Stomach (tissue), 9 donors: ENCODE data around the gene KRTDAP. TPM values are rescaled to one million over a fixed set of nuclear protein-coding genes. Genes with fewer than 3 reads are reported as not detected.

Experiments used
- DNase-seq, 2 donors: peaks; one replicate each; pipeline versions ENCODE4 v3.0.0 to v3.0.0-alpha.2; 2013 to 2019
- H3K27ac ChIP-seq, 5 donors: fragments of 200-600 bp in 4 of 5; sonication (generic) in 4 of 5; one replicate each; pipeline ENCODE4 v1.5.1; 2013 to 2019; ENCODE audit warnings: mild to moderate bottlenecking in 1 of 5, moderate library complexity in 1 of 5
- H3K27me3 ChIP-seq, 3 donors: fragments of 200-600 bp; sonication (generic); one replicate each; pipeline ENCODE4 v1.5.1; 2017 to 2019; ENCODE audit warnings: mixed run types in 1 of 3
- H3K36me3 ChIP-seq, 4 donors: fragments of 200-600 bp; sonication (generic); 1 replicate in 3 of 4; 2 replicates in 1 of 4; pipeline ENCODE4 v1.5.1; 2016 to 2019
- H3K4me1 ChIP-seq, 4 donors: fragments of 200-600 bp; sonication (generic); one replicate each; pipeline ENCODE4 v1.5.1; 2016 to 2019
- H3K4me3 ChIP-seq, 4 donors: fragments of 200-600 bp; sonication (generic) in 3 of 4; one replicate each; pipeline ENCODE4 v1.5.1; 2016 to 2019; ENCODE audit warnings: mild to moderate bottlenecking in 1 of 4
- H3K9me3 ChIP-seq, 4 donors: fragments of 200-600 bp; sonication (generic); one replicate each; pipeline ENCODE4 v1.5.1; 2016 to 2019
- CTCF ChIP-seq, 7 experiments: fragments of 450-650 bp in 4 of 7; fragments of 200-600 bp in 3 of 7; sonication (generic) in 3 of 7; IDR thresholded peaks; one replicate each; pipeline ENCODE4 v1.5.1; 2016 to 2019; ENCODE audit warnings: antibody characterized with exemption in 7 of 7, control low read depth in 2 of 7, mild to moderate bottlenecking in 1 of 7
- EP300 ChIP-seq: sonication (generic); formaldehyde crosslinking; IDR thresholded peaks from one replicate; pipeline ENCODE4 v1.6.1; 2017; ENCODE audit warnings: antibody characterized with exemption
- POLR2A ChIP-seq, 4 donors: fragments of 450-650 bp; IDR thresholded peaks; one replicate each; pipeline ENCODE4 v1.6.1; 2016; ENCODE audit warnings: antibody characterized with exemption in 4 of 4, control low read depth in 2 of 4, mild to moderate bottlenecking in 1 of 4, moderate library complexity in 1 of 4
- POLR2AphosphoS5 ChIP-seq, 3 donors: sonication (generic); formaldehyde crosslinking; IDR thresholded peaks; one replicate each; pipeline ENCODE4 v1.6.1; 2016; ENCODE audit warnings: antibody characterized with exemption in 3 of 3
- WGBS, 5 donors: extraction: QIAGEN DNeasy Blood & Tissue Kit in 3 of 5; methylation state at CpG; one replicate each; pipeline versions ENCODE4 v1.1.5 to v1.1.7; 2013 to 2018; 5-methylcytosine and 5-hydroxymethylcytosine counted together
- intact Hi-C: fragments of 100-400 bp; cut with DNase I; formaldehyde crosslinking; loops from one replicate; pipeline ENCODE4 v1.15.1; 2023; ENCODE audit warnings: low total_unique reads
- polyA plus RNA-seq, 3 donors: library from polyadenylated mRNA; stranded (reverse); fragments of 200-250 nt; gene quantifications; one replicate each; pipeline ENCODE4 v1.2.3, GENCODE V29; 2013
- total RNA-seq, 5 donors: library from RNA; depleted of rRNA; stranded (reverse); fragments of >200 nt; gene quantifications; one replicate each; pipeline versions ENCODE4 v1.1.0 to v1.2.3, GENCODE V29; 2014 to 2016
- donor health status: healthy with polysubstance abuse.
- donor health status: Bipolar disorder and iron deficiency.
- donor health status: healthy.

KRTDAP gene
- total and polyA plus RNA-seq, 8 donors: 2.3 to 3.0 TPM; not detected in 6

- intact Hi-C loops: no loop called here
Measured at GRCh38 chr19:35451338-35452096, 38.7 kb downstream of the KRTDAP start.

GRCh38 chr19:35449359-35450043, 40.8 kb downstream of the KRTDAP start:
- Histone ChIP-seq H3K4me1 (peaks cover 0 to 39% (median 16%) of the 10 kb centered on the region in 4 donors), H3K27ac (peak overlapping the region in 2 of 5 donors; percentile 62 to 77), H3K4me3 (peak overlapping the region in 2 of 4 donors; percentile 24 to 34), H3K36me3 (no peaks in the 10 kb centered on the region), H3K9me3 (no peaks in the 10 kb centered on the region), H3K27me3 (peaks cover 0 to 11% (median 3%) of the 10 kb centered on the region in 3 donors)
- DNase-seq: peak; percentile 38 to 60
- 45 to 69% (median 60%) methylated on average over 19 to 27 of the region's 27 CpGs for WGBS, 5 donors
- intact Hi-C loops: no loop called here
- TF ChIP-seq POLR2A (IDR thresholded peaks at IDR 0.05): no peak
- TF ChIP-seq EP300: no peak
- TF ChIP-seq CTCF (IDR thresholded peaks at IDR 0.05): no peak
- no peak for TF ChIP-seq POLR2AphosphoS5 (IDR thresholded peaks at IDR 0.05)

More at GRCh38 chr19:35451338-35452096, 38.7 kb downstream of the KRTDAP start:
- Histone ChIP-seq H3K36me3 (no peaks in the 10 kb centered on the region), H3K4me3 (peak overlapping the region in 1 of 4 donors; percentile 1), H3K27ac (no peak overlapping the region), H3K4me1 (peaks cover 0 to 43% (median 16%) of the 10 kb centered on the region in 4 donors), H3K27me3 (peaks cover 0 to 11% (median 3%) of the 10 kb centered on the region in 3 donors), H3K9me3 (no peaks in the 10 kb centered on the region)
- no peak for DNase-seq
- no peak for TF ChIP-seq EP300
- no peak for TF ChIP-seq POLR2AphosphoS5 (IDR thresholded peaks at IDR 0.05)
- 76 to 87% (median 84%) methylated on average over 7 of the region's 7 CpGs for WGBS, 5 donors

GRCh38 chr19:35447606-35448469, 42.4 kb downstream of the KRTDAP start, which contains the start of gene FFAR2:
Gene FFAR2 (plus strand): TSS chr19:35448257. CDS start chr19:35449715, 1,458 bp downstream.
- no peaks in the 10 kb centered on the region for H3K36me3 ChIP-seq
- H3K9me3 ChIP-seq: no peaks in the 10 kb centered on the region
- H3K27ac ChIP-seq: peak within 1 kb of the TSS in 3 of 5 donors; percentile 2 to 77 (median 68)
- WGBS, 5 donors: 83 to 91% (median 90%) methylated on average over 12 of the region's 12 CpGs
- H3K27me3 ChIP-seq: peaks cover 0 to 11% (median 3%) of the 10 kb centered on the region in 3 donors
- peak within 1 kb of the TSS in 2 of 4 donors; percentile 24 to 34 for H3K4me3 ChIP-seq
- DNase-seq: no peak
- intact Hi-C loops: no loop called here
- no peak for TF ChIP-seq POLR2AphosphoS5 (IDR thresholded peaks at IDR 0.05)
- no peak for TF ChIP-seq CTCF (IDR thresholded peaks at IDR 0.05)
- peaks cover 0 to 39% (median 16%) of the 10 kb centered on the region in 4 donors for H3K4me1 ChIP-seq

- DNase-seq: no peak
- Histone ChIP-seq H3K9me3 (no peaks in the 10 kb centered on the region), H3K4me3 (no peak overlapping the region), H3K4me1 (peaks cover 0 to 48% (median 16%) of the 10 kb centered on the region in 4 donors), H3K36me3 (no peaks in the 10 kb centered on the region), H3K27me3 (peaks cover 0 to 11% (median 3%) of the 10 kb centered on the region in 3 donors), H3K27ac (peak overlapping the region in 1 of 5 donors; percentile 20)
- 70 to 88% (median 83%) methylated on average over 21 of the region's 21 CpGs for WGBS, 5 donors
- intact Hi-C loops: no loop called here
- TF ChIP-seq EP300: no peak
- no peak for TF ChIP-seq POLR2A (IDR thresholded peaks at IDR 0.05)
- TF ChIP-seq POLR2AphosphoS5 (IDR thresholded peaks at IDR 0.05): no peak
- no peak for TF ChIP-seq CTCF (IDR thresholded peaks at IDR 0.05)
Measured at GRCh38 chr19:35445826-35446593, 44.3 kb downstream of the KRTDAP start.
